ENCODE data around the gene GAA.

GAA gene

GRCh38 chr17:80061421-80061820 is 40.0 kb upstream of the GAA start:
- H3K4me3 ChIP-seq (ENCODE audit: low read depth, low read length), result no peak overlapping the region
- TF ChIP-seq, protein P1, sequence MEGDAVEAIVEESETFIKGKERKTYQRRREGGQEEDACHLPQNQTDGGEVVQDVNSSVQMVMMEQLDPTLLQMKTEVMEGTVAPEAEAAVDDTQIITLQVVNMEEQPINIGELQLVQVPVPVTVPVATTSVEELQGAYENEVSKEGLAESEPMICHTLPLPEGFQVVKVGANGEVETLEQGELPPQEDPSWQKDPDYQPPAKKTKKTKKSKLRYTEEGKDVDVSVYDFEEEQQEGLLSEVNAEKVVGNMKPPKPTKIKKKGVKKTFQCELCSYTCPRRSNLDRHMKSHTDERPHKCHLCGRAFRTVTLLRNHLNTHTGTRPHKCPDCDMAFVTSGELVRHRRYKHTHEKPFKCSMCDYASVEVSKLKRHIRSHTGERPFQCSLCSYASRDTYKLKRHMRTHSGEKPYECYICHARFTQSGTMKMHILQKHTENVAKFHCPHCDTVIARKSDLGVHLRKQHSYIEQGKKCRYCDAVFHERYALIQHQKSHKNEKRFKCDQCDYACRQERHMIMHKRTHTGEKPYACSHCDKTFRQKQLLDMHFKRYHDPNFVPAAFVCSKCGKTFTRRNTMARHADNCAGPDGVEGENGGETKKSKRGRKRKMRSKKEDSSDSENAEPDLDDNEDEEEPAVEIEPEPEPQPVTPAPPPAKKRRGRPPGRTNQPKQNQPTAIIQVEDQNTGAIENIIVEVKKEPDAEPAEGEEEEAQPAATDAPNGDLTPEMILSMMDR (IDR thresholded peaks at IDR 0.05; ENCODE audit: insufficient read depth, low read depth, low read length, missing control alignments), result no peak
- DNase-seq (ENCODE audit: low read depth), result no peak

GRCh38 chr17:80063830-80064585 is 37.4 kb upstream of the GAA start:
- no peak overlapping the region for H3K4me3 ChIP-seq (ENCODE audit: low read depth, low read length)
- peak; percentile 5 for DNase-seq (ENCODE audit: low read depth)
- TF ChIP-seq, protein P1 (IDR thresholded peaks at IDR 0.05; ENCODE audit: insufficient read depth, low read depth, low read length, missing control alignments), result no peak

GRCh38 chr17:80064696-80065095 is 36.7 kb upstream of the GAA start:
- DNase-seq (ENCODE audit: low read depth), result no peak
- TF ChIP-seq, protein P1 (IDR thresholded peaks at IDR 0.05; ENCODE audit: insufficient read depth, low read depth, low read length, missing control alignments), result no peak
- H3K4me3 ChIP-seq (ENCODE audit: low read depth, low read length), result no peak overlapping the region

- TF ChIP-seq, protein P1 (IDR thresholded peaks at IDR 0.05; ENCODE audit: insufficient read depth, low read depth, low read length, missing control alignments), result no peak
- H3K4me3 ChIP-seq (ENCODE audit: low read depth, low read length), result no peak overlapping the region
- DNase-seq (ENCODE audit: low read depth), result no peak
Observed at GRCh38 chr17:80065478-80066170, 35.8 kb upstream of the GAA start.

DNA sequence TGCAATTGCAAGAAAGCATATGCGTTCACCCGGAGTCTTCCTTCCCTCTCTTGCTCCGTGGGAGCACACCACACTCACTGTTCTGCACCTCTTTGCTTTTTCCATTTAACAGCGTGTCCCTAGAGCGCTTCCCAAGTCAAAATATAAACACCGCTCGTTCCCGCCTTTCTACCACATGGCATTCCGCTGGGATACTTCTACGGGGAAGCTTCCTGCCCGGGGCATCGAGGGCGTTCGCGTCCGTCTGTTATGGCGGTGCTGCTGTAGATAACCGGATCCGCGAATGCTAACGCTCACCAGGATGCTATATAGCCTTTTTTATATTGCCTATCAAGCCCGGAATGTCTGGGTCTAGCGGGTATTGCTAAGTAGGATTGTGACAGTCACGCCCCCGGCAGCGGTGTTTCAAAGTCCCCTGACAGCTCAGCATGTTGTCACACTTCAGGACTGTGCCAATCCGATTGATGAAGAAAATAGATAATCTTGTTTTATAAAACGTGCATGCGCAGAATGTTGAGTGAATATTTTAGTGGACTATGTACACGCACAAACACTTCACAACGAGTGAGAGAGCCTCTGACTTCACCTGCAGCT is 33.9 kb upstream of the GAA start:
- no peak overlapping the region for H3K4me3 ChIP-seq (ENCODE audit: low read depth, low read length)
- TF ChIP-seq, protein P1 (IDR thresholded peaks at IDR 0.05; ENCODE audit: insufficient read depth, low read depth, low read length, missing control alignments), result no peak
- no peak for DNase-seq (ENCODE audit: low read depth)

- DNase-seq (ENCODE audit: low read depth), result no peak
- no peak overlapping the region for H3K4me3 ChIP-seq (ENCODE audit: low read depth, low read length)
- TF ChIP-seq, protein P1 (IDR thresholded peaks at IDR 0.05; ENCODE audit: insufficient read depth, low read depth, low read length, missing control alignments), result no peak
Observed at GRCh38 chr17:80068301-80069222, 32.8 kb upstream of the GAA start.
